Measurements from ENCODE around the gene SPATA31D1.

SPATA31D1 gene

DNA sequence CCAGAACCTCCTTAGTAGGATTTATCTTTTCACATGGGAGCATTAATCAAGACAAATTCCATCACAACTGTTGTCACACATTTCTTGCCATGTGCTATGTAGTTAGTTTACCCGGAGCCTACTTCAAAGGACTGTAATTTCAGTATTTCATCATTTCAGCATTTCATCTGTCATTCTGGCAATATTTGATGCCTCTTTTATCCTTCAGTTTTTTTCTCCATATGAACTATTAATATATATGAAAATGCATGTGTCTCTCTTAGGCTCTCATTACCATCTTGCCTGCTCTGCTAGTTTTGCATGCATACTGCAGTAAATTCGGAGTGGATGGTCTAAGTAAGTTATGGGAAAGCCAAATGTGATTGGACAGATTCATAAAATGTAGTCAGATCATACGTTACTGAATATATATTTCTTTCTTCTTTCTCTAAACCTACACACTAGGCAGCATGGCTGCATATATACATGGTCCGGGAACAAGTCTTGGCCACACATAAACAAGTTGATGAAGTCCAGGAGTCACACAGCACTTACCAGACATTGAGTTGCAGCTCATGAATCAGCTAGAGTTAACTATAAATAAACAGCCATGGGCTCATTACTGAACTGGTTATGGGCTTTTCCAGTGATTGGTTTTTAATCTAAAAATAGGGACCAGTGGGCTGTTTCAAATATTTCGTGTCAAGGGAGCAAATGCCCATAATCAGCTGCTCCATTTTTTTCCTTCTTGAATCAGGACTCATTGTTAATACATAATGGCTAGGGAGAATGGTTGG is 46.6 kb downstream of the SPATA31D1 start:
- Histone ChIP-seq H3K9me3 (ENCODE audit: low read length) (no peaks in the 10 kb centered on the region), H3K36me3 (ENCODE audit: insufficient read depth, low read length) (no peaks in the 10 kb centered on the region), H3K4me1 (ENCODE audit: insufficient read depth, low read length) (no peaks in the 10 kb centered on the region), H2AFZ (ENCODE audit: low read depth, low read length) (no peak overlapping the region), H3K27me3 (ENCODE audit: insufficient read depth, low read length) (no peaks in the 10 kb centered on the region), H3K4me3 (ENCODE audit: low read length) (no peak overlapping the region)

- Histone ChIP-seq H2AFZ (ENCODE audit: low read depth, low read length) (no peak overlapping the region), H3K27me3 (ENCODE audit: insufficient read depth, low read length) (no peaks in the 10 kb centered on the region), H3K4me1 (ENCODE audit: insufficient read depth, low read length) (no peaks in the 10 kb centered on the region), H3K36me3 (ENCODE audit: insufficient read depth, low read length) (no peaks in the 10 kb centered on the region), H3K4me3 (ENCODE audit: low read length) (no peak overlapping the region), H3K9me3 (ENCODE audit: low read length) (no peaks in the 10 kb centered on the region)
Measured at GRCh38 chr9:82036086-82036485, 47.5 kb downstream of the SPATA31D1 start.

GRCh38 chr9:82037126-82037525 is 48.6 kb downstream of the SPATA31D1 start:
- H3K36me3 ChIP-seq (ENCODE audit: insufficient read depth, low read length): no peaks in the 10 kb centered on the region
- no peaks in the 10 kb centered on the region for H3K4me1 ChIP-seq (ENCODE audit: insufficient read depth, low read length)
- H2AFZ ChIP-seq (ENCODE audit: low read depth, low read length): no peak overlapping the region
- H3K27me3 ChIP-seq (ENCODE audit: insufficient read depth, low read length): no peaks in the 10 kb centered on the region
- no peaks in the 10 kb centered on the region for H3K9me3 ChIP-seq (ENCODE audit: low read length)
- H3K4me3 ChIP-seq (ENCODE audit: low read length): no peak overlapping the region

DNA sequence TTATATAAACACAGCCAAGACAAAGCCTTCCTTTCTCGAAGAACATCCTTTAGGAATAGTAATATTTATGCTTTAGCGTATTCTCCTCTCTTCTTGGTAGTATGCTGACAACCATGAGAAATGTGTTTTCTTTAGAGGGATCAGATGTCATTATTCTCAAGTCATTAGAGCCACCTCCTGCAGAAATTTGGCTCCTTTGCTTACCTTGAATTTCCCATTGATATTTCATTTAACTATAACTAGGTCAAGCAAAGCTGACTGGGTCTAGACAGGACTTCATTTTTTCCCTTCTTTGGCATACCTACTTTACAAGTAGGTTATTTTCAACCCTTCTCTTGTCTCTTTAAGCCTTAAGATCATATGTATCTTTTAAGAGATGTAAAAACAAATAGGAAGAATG is 50.3 kb downstream of the SPATA31D1 start:
- Histone ChIP-seq H3K4me1 (ENCODE audit: insufficient read depth, low read length) (no peaks in the 10 kb centered on the region), H3K27me3 (ENCODE audit: insufficient read depth, low read length) (no peaks in the 10 kb centered on the region)

More for the DNA sequence above, 50.3 kb downstream of the SPATA31D1 start:
- H2AFZ ChIP-seq (ENCODE audit: low read depth, low read length): no peak overlapping the region
- H3K9me3 ChIP-seq (ENCODE audit: low read length): no peaks in the 10 kb centered on the region
- H3K4me3 ChIP-seq (ENCODE audit: low read length): no peak overlapping the region
- H3K36me3 ChIP-seq (ENCODE audit: insufficient read depth, low read length): no peaks in the 10 kb centered on the region
